GM12875 (cell line): ENCODE results near the gene IL22.

Experiments
- H3K4me3 ChIP-seq: one replicate; pipeline ENCODE4 v1.5.1; 2011; ENCODE audit warnings: low read depth, low read length, control low read depth
- CTCF ChIP-seq: IDR thresholded peaks from 2 replicates; pipeline ENCODE4 v1.5.1; 2011; ENCODE audit warnings: low read depth, mild to moderate bottlenecking, control low read depth, inconsistent platforms, low read length, moderate library complexity, borderline replicate concordance; ENCODE audit not compliant: insufficient read depth

IL22 gene

GRCh38 chr12:68264158-68264855 lies 10.9 kb upstream of the IL22 start:
- no peak for TF ChIP-seq CTCF

GRCh38 chr12:68263366-68263765 lies 10.0 kb upstream of the IL22 start:
- TF ChIP-seq CTCF, result no peak
- no peak overlapping the region for H3K4me3 ChIP-seq

More at GRCh38 chr12:68264158-68264855, 10.9 kb upstream of the IL22 start:
- H3K4me3 ChIP-seq, result no peak overlapping the region

DNA sequence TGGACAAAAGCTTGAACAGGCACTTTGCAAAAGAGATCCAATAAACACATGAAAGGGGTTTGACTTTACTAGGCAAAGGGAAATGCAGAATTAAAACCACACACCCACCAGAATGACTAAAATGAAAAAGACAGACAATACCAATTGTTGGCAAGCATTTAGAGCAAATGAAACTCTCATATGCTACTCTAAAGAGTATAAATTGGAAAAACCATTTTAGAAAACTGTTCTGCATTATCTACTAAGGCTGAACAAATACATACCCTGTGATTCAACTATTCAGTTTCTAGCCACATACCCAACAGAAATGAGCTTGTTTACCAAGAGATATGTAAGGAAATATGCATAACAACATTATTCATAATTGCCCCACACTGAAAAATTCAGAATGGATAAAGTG lies 8.5 kb upstream of the IL22 start:
- H3K4me3 ChIP-seq, result no peak overlapping the region
- no peak for TF ChIP-seq CTCF

GRCh38 chr12:68260153-68260552 lies 6.7 kb upstream of the IL22 start:
- no peak overlapping the region for H3K4me3 ChIP-seq
- TF ChIP-seq CTCF, result no peak

DNA sequence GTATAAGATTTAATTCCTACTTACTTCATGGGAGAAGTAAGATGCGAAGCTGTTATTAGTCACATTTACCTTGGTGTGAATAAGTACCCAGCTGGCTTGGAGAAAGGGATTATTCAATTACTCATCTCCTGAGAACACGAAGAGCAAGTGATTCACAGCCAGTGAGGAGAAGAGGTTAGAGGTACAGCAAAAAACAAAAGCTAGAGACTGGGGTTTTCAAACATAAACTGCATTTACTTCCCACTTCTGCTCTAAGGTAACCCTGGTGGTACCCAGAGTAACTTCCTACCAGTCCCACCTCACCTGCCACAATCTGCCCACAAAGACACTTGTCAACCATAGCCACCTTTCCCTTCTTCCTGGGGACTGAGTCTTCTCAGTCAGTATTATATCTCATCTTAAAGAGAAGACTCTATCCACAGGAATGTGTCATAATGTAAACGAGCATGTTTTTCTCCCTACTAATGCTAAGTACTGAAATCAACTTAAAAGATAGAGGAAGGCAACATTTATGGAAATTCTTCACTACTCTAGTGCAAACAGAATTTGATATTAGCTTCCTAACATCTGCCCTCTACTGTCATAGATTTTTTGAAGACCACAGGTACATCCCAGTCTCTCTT lies 6.0 kb upstream of the IL22 start:
- no peak for TF ChIP-seq CTCF
- H3K4me3 ChIP-seq, result no peak overlapping the region

DNA sequence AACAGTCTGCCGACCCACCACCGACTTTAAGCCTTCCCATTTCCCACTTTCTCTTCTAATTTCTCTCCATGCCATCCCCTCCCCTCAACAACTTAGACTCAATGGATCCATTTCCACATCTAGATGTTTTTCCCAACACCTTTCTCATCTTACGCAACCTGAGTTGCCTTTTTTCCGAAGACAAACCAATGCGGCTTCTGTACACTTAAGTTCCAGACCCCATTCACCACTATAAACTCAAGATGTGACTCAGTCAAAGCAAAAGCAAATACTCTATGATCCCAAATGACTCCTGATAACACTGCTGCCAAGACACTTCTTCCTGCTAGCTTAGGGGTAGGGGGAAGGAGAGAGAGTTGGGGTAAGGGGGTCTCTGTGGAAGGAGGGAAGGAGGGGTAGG lies 1.3 kb downstream of the IL22 start:
- TF ChIP-seq CTCF, result no peak
- H3K4me3 ChIP-seq, result no peak overlapping the region

- H3K4me3 ChIP-seq, result no peak overlapping the region
- TF ChIP-seq CTCF, result no peak
These were observed 3.0 kb downstream of the IL22 start for GRCh38 chr12:68250454-68250853.
